ENCODE results near the gene CAPRIN1.
"Not testable (repeated sequence)": the region's sequence is repeated elsewhere in the genome, so short reads cannot be mapped to it uniquely, and the experiment has no call there.

Gene CAPRIN1

DNA sequence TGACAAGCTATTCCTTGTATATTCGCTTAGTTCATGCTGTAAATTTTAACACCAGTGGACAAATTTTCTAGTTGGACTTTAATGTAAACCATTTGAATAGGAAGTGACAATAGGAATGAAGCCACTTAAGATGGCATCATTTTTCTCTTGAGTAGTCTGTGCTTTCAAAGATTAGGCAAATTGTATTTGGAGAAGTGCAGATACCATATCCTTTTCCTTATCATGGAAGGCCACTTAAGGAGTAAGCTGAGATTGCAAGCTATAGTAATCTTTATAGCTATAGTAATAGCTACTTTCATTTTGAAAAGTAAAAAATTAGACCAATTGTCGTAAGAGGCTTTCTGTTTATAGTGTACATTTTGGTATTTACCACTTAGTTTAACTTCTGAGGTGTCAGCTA lies 12.8 kb downstream of the CAPRIN1 start:
- TF ChIP-seq, protein P1, sequence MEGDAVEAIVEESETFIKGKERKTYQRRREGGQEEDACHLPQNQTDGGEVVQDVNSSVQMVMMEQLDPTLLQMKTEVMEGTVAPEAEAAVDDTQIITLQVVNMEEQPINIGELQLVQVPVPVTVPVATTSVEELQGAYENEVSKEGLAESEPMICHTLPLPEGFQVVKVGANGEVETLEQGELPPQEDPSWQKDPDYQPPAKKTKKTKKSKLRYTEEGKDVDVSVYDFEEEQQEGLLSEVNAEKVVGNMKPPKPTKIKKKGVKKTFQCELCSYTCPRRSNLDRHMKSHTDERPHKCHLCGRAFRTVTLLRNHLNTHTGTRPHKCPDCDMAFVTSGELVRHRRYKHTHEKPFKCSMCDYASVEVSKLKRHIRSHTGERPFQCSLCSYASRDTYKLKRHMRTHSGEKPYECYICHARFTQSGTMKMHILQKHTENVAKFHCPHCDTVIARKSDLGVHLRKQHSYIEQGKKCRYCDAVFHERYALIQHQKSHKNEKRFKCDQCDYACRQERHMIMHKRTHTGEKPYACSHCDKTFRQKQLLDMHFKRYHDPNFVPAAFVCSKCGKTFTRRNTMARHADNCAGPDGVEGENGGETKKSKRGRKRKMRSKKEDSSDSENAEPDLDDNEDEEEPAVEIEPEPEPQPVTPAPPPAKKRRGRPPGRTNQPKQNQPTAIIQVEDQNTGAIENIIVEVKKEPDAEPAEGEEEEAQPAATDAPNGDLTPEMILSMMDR (IDR thresholded peaks at IDR 0.05; ENCODE audit: extremely low read depth, missing control alignments) = no peak
- DNase-seq (ENCODE audit: low spot score) = no peak

DNA sequence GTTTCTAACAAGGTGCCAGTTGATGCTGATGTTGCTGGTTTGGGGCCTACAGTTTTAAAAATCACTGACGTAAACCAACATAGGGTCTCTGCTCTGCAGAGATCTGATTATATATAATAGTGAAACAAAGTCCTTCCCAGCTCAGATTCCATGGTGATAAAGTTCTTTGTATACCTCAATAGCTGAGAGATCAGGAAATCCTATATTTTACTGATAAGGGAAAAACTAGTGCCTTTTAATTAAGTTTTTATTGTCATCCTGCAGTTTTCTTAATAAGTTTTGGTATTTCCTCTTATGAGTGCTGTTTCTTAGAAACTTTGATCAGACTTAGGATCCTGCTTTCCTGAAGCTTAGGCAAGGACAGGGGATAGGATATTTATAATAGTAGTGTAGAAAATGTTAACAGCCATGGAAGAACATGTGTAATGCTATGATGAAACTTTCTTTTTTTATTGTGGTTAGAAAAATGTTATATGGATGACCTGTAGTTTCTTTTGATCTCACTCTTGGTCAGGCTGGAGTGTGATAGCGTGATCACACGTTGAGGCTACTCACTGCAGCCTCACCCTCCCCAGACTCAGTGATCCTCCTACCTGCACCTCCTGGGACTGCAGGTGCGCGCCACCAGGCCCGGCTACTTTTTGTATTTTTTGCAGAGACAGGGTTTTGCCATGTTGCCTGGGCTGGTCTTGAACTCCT lies 14.1 kb downstream of the CAPRIN1 start:
- no peak for DNase-seq (ENCODE audit: low spot score)

DNA sequence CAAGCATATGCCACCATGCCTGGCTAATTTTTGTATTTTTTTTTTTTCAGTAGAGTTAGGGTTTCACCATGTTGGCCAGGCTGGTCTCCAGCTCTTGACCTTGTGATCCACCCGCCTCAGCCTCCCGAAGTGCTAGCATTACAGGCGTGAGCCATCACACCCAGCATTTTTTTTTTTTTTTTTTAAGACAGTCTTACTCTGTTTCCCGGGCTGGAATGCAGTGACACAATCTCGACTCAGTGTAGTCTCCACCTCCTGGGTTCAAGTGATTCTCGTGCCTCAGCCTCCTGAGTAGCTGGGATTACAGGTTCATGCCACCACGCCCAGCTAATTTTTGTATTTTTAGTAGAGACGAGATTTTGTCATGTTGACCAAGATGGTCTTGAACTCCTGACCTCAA lies 15.2 kb downstream of the CAPRIN1 start:
- DNase-seq (ENCODE audit: low spot score) = not testable (repeated sequence)

More for the DNA sequence above, 14.1 kb downstream of the CAPRIN1 start:
- TF ChIP-seq, protein P1 (IDR thresholded peaks at IDR 0.05; ENCODE audit: extremely low read depth, missing control alignments) = no peak

DNA sequence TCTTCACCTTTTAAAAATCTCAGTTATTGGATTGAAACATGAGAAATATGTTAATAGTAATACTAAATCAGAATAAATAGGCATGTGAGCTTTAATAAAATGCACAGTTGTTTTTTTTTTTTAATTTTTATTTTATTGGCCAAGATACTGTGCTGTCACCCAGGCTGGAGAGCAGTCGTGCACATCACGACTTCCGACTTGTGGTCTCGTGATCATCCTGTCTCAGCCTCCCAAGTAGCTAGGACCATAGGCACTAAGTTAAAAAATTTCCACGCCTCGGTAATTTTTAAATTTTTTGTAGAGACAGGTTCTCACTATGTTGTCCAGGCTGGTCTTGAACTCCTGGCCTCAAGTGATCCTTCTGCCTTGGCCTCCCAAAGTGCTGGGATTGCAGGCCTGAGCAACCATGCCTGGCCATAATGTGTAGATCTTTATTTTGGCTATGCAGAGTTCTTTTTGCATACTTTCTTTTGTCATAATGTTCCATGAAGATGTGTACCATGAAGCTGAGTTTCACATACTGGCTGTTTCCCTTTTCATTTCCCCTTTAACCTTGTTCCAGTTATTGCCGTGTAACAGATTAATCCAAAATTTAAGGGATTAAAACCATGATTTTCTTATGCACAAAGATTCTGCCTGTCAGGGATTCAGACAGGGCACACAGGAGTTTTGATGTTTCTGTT lies 16.0 kb downstream of the CAPRIN1 start:
- TF ChIP-seq, protein P1 (IDR thresholded peaks at IDR 0.05; ENCODE audit: extremely low read depth, missing control alignments) = no peak
- no peak for DNase-seq (ENCODE audit: low spot score)

DNA sequence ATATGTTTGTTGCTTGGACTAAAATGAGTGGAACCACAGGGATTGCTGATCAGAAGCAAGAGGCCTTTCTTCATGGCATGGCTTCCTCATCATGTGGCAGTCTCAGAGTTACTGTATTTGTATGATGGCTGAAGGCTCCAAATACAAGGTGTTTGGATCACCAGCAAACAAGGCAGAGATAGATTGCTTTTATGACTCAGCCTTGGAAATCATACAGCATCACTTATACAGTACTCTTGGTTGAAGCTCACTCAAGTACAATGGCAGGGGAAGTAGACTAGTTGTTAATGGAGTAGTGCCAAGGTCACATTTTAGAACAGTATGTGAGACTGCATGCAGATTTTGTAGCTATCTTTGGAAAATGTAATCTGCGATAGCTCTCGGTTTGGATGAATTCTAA lies 16.6 kb downstream of the CAPRIN1 start:
- no peak for DNase-seq (ENCODE audit: low spot score)
- TF ChIP-seq, protein P1 (IDR thresholded peaks at IDR 0.05; ENCODE audit: extremely low read depth, missing control alignments) = no peak

DNA sequence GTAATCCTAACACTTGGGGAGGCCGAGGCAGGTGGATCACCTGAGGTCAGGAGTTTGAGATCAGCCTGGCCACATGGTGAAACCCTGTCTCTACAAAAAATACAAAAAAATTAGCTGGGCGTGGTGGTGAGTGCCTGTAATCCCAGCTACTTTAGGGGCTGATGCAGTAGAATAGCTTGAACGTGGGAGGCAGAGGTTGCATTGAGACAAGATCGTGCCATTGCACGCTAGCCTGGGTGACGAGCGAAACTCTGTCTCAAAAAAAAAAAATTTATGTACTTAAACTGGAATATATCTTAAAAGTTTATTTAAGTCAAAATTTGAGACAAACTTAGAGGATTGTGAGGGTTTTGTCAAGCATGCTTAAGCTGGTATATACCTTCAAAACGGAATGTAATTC lies 19.8 kb downstream of the CAPRIN1 start:
- not testable (repeated sequence) for DNase-seq (ENCODE audit: low spot score)

DNA sequence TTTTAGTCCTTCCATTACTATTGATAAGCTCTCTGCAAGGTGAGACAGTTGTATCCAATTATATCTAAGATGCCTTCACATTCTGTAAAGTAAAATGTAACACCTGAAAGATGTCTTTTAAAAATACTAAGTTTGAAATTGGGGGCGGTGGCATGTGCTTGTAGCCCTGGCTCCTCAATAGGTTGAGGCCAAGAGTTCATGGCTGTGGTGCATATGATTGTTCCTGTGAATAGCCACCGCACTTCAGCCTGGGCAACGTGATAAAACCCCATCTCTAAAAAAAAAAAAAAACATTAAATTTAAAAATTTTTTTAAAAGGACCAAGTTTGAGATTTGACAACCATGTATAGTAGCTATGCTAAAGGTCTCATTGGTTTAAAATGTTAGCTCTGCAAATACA lies 20.5 kb downstream of the CAPRIN1 start:
- TF ChIP-seq, protein P1 (IDR thresholded peaks at IDR 0.05; ENCODE audit: extremely low read depth, missing control alignments) = no peak
- no peak for DNase-seq (ENCODE audit: low spot score)

DNA sequence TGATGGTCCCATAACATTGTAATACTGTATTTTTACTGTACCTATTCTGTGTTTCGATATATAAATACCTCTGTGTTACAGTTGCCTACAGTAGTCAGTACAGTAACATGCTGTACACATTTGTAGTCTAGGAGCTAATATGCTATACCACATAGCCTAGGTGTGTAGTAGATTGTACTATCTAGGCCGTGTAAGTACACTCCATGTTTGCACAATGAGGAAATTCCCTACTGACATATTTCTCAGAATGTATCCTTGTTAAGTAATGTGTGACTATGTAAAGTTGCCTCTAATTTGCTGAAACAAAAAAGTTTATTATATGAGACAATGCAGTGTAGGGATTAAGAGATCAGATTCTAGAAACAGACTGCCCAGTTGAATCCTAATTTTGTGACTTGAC lies 21.3 kb downstream of the CAPRIN1 start:
- no peak for DNase-seq (ENCODE audit: low spot score)
- TF ChIP-seq, protein P1 (IDR thresholded peaks at IDR 0.05; ENCODE audit: extremely low read depth, missing control alignments) = no peak
